ENCODE data around the gene KDM4B. TPM values are rescaled to one million over a fixed set of nuclear protein-coding genes. Genes with fewer than 3 reads are reported as not detected.

KDM4B gene
- total RNA-seq, 1 experiment from 2014 or later, result 12.0 TPM

GRCh38 chr19:5109560-5109959 lies 140.6 kb downstream of the KDM4B start:
- no peaks in the 10 kb centered on the region for H3K27me3 ChIP-seq (ENCODE audit: control insufficient read depth, insufficient read depth, low read length)
- no peak overlapping the region for H3K4me3 ChIP-seq (ENCODE audit: insufficient read depth, low read depth, low read length)
- H3K36me3 ChIP-seq (replicated peaks; ENCODE audit: control insufficient read depth, insufficient read depth, low read length), result no peaks in the 10 kb centered on the region
- DNase-seq, result peak; percentile 92

GRCh38 chr19:5110546-5110945 lies 141.6 kb downstream of the KDM4B start:
- DNase-seq, result no peak
- H3K27me3 ChIP-seq (ENCODE audit: control insufficient read depth, insufficient read depth, low read length), result no peaks in the 10 kb centered on the region
- H3K4me3 ChIP-seq (ENCODE audit: insufficient read depth, low read depth, low read length), result no peak overlapping the region
- no peaks in the 10 kb centered on the region for H3K36me3 ChIP-seq (replicated peaks; ENCODE audit: control insufficient read depth, insufficient read depth, low read length)

DNA sequence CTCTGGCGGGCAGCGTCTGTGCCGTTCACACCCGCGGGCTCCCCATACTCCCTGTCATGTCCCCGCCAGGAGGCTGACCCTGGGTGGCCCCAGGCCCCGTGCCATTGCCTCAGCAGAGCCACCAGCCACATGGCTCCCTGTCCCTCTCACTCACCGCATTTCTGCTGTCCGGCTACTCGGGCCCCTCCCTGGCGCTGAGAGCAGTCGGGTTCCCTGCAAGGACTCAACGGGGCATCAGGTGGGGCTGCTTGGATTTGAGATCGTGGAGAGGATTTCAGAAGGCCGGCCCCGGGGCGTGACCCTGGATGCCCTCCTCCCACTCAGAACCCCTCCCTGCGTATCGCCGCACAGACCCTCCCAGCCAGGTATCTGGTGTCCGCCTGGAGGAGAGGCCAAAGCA lies 142.1 kb downstream of the KDM4B start:
- Histone ChIP-seq H3K27me3 (ENCODE audit: control insufficient read depth, insufficient read depth, low read length) (no peaks in the 10 kb centered on the region), H3K4me3 (ENCODE audit: insufficient read depth, low read depth, low read length) (no peak overlapping the region), H3K36me3 (replicated peaks; ENCODE audit: control insufficient read depth, insufficient read depth, low read length) (no peaks in the 10 kb centered on the region)
- DNase-seq, result no peak

DNA sequence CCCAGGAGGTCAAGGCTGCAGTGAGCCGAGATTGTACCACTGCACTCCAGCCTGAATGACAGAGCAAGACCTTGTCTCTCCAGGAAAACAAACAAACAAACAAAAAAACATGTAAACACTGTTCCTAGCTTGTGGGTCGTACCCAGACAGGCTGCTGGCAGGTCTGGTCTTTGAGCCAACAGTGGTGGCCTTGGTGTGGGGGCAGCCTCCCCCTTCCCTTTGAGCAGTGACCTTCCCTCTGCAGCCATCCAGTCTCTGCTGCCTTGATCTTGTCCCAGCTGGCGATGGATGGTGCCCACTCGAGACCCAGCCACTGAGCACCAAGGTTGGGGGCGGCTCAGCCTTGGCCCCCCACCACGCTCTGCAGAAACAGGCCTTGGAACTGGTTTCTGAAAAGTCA lies 143.3 kb downstream of the KDM4B start:
- H3K36me3 ChIP-seq (replicated peaks; ENCODE audit: control insufficient read depth, insufficient read depth, low read length), result no peaks in the 10 kb centered on the region
- no peak overlapping the region for H3K4me3 ChIP-seq (ENCODE audit: insufficient read depth, low read depth, low read length)
- no peaks in the 10 kb centered on the region for H3K27me3 ChIP-seq (ENCODE audit: control insufficient read depth, insufficient read depth, low read length)
- DNase-seq, result no peak

- DNase-seq, result peak; percentile 84
- H3K36me3 ChIP-seq (replicated peaks; ENCODE audit: control insufficient read depth, insufficient read depth, low read length), result no peaks in the 10 kb centered on the region
Observed at GRCh38 chr19:5112681-5113575, 144.0 kb downstream of the KDM4B start.

GRCh38 chr19:5113633-5114586 lies 145.0 kb downstream of the KDM4B start:
- Histone ChIP-seq H3K27me3 (ENCODE audit: control insufficient read depth, insufficient read depth, low read length) (no peaks in the 10 kb centered on the region), H3K4me3 (ENCODE audit: insufficient read depth, low read depth, low read length) (no peak overlapping the region), H3K36me3 (replicated peaks; ENCODE audit: control insufficient read depth, insufficient read depth, low read length) (no peaks in the 10 kb centered on the region)
- DNase-seq, result no peak

More at GRCh38 chr19:5112681-5113575, 144.0 kb downstream of the KDM4B start:
- Histone ChIP-seq H3K4me3 (ENCODE audit: insufficient read depth, low read depth, low read length) (no peak overlapping the region), H3K27me3 (ENCODE audit: control insufficient read depth, insufficient read depth, low read length) (no peaks in the 10 kb centered on the region)

DNA sequence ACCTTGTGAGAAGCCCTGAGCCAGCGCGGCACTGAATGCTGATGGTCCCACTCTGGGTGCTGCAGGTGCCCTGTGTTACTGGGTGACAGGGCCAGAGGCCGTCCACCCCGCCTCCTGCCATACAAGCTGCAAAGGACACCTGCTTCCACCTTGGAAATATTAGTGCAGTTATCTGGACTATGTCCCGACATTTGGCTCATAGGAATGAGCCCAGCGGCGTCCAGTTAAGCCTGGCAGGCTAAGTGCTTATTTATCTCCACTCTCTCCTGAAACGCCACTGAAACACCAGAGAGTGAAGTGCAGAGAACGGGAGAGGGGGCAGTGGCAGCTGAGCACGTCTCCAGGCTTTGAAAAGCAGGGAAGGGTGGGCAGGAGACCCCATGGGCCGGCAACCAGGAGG lies 145.8 kb downstream of the KDM4B start:
- no peak for DNase-seq

DNA sequence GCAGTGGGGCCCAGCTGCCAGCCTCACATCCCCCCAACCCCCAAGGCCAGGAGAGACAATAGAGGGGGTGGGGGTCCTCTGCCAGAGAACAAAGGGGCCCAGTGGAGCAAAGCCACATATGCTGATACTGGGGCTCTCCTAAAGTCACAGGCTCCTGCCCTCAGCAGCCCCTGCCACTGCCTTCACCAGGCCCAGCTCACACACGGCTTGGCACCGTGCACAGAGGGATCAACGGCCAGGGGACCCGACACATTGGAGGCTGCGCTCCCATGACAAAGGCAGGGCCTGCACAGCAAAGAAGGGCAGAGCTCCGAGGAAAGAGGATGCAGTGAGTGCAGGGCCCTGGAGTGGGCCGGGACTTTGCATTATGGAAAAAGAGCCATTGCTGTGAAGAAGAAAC lies 146.4 kb downstream of the KDM4B start:
- no peaks in the 10 kb centered on the region for H3K27me3 ChIP-seq (ENCODE audit: control insufficient read depth, insufficient read depth, low read length)
- no peaks in the 10 kb centered on the region for H3K36me3 ChIP-seq (replicated peaks; ENCODE audit: control insufficient read depth, insufficient read depth, low read length)
- no peak overlapping the region for H3K4me3 ChIP-seq (ENCODE audit: insufficient read depth, low read depth, low read length)
- DNase-seq, result no peak

More for the DNA sequence above, 145.8 kb downstream of the KDM4B start:
- Histone ChIP-seq H3K4me3 (ENCODE audit: insufficient read depth, low read depth, low read length) (no peak overlapping the region), H3K27me3 (ENCODE audit: control insufficient read depth, insufficient read depth, low read length) (no peaks in the 10 kb centered on the region), H3K36me3 (replicated peaks; ENCODE audit: control insufficient read depth, insufficient read depth, low read length) (no peaks in the 10 kb centered on the region)

DNA sequence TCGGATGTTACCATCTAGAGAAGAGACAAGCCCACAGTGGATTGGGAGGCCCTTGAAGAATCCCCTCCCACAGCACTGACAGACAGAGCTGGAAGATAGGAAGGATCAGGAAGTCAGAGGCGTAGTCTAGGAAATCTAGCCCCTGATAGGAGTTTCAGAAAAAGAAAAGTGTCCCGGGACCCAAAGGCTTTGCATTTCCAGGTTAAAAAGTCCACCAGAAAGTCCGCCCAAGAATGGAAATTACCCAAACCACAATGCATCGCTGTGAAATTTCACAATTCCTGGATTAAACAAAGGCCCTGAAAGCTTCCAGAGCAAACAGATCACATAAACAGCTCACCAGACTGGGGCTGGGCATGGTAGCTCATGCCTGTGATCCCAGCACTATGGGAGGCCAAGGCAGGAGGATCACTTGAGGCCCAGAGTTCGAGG lies 146.9 kb downstream of the KDM4B start:
- no peak for DNase-seq
- H3K4me3 ChIP-seq (ENCODE audit: insufficient read depth, low read depth, low read length), result no peak overlapping the region
- H3K36me3 ChIP-seq (replicated peaks; ENCODE audit: control insufficient read depth, insufficient read depth, low read length), result no peaks in the 10 kb centered on the region

DNA sequence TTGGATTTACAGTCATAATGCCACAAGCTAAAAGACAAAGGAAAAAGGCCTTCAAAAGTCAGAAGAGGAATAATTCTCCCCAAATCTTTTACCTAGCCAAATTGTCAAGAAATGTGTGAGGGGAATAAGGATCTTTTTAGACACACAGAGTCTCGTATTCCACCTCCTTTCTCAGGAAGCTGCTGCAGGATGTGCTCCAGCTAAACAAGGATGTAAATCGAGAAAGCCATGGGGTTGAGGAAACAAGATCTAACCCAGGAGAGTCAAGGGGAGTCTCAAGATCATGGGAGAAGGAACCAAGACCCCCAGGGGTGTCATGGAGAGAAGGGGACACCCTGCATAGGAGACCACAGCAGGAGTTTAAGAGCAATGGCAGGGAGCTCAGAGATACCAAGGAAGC lies 147.4 kb downstream of the KDM4B start:
- Histone ChIP-seq H3K27me3 (ENCODE audit: control insufficient read depth, insufficient read depth, low read length) (no peaks in the 10 kb centered on the region), H3K36me3 (replicated peaks; ENCODE audit: control insufficient read depth, insufficient read depth, low read length) (no peaks in the 10 kb centered on the region), H3K4me3 (ENCODE audit: insufficient read depth, low read depth, low read length) (no peak overlapping the region)
- no peak for DNase-seq

More for the DNA sequence above, 146.9 kb downstream of the KDM4B start:
- H3K27me3 ChIP-seq (ENCODE audit: control insufficient read depth, insufficient read depth, low read length), result no peaks in the 10 kb centered on the region

DNA sequence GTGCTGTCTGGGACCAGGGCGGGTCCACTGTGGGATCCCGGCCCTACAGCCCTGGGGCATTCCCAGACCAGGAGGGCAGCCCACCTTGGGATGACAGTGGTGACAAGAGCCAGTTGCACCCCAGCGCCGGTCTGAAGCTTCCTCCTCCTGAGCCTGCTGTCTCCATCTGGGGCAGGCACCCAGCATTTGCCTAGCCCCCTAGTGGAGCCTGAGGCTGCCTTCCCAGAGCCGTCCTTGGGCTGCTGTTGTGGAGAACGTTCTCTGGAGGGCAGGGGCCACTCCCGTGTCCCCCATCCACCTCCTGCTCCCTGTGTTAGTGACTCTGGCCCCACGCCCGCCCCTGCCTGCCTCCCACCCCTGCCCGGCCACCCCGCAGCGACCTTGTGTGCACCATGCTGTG lies 148.5 kb downstream of the KDM4B start:
- no peaks in the 10 kb centered on the region; the same call in 1 of the 2 replicates for H3K36me3 ChIP-seq (replicated peaks; ENCODE audit: control insufficient read depth, insufficient read depth, low read length)
- DNase-seq, result no peak
- no peak overlapping the region for H3K4me3 ChIP-seq (ENCODE audit: insufficient read depth, low read depth, low read length)
- no peaks in the 10 kb centered on the region for H3K27me3 ChIP-seq (ENCODE audit: control insufficient read depth, insufficient read depth, low read length)

- DNase-seq, result no peak
- no peaks in the 10 kb centered on the region; the same call in 1 of the 2 replicates for H3K36me3 ChIP-seq (replicated peaks; ENCODE audit: control insufficient read depth, insufficient read depth, low read length)
- H3K4me3 ChIP-seq (ENCODE audit: insufficient read depth, low read depth, low read length), result no peak overlapping the region
- no peaks in the 10 kb centered on the region for H3K27me3 ChIP-seq (ENCODE audit: control insufficient read depth, insufficient read depth, low read length)
Observed at GRCh38 chr19:5118026-5118425, 149.1 kb downstream of the KDM4B start.

DNA sequence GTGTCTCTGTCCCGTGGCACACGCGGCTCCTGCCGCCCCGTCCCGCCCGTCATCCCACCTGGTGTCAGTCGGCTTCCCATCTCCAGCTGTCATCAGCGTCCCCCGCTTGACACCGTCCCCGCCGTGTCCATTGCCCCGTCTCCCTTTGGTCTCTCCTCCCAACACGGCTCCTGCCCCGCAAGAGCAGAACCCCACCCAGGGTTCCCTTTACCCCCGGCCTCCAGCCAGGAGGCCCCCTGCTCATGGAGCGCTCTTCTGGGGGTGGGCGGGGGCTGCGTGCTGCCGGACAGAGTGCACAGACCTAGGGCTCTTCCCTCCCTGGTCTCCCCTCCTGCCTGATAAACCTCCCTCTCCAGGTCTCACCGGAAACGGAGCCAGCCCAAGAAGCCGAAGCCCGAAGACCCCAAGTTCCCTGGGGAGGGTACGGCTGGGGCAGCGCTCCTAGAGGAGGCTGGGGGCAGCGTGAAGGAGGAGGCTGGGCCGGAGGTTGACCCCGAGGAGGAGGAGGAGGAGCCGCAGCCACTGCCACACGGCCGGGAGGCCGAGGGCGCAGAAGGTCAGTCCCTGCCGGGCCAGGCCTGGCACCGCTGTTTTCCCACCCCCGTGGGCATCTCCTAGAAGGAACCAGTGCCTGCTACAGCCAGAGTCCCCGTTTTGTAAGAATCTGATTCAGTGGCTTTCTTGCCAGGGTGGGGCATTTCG lies 150.5 kb downstream of the KDM4B start:
- H3K27me3 ChIP-seq (ENCODE audit: control insufficient read depth, insufficient read depth, low read length), result no peaks in the 10 kb centered on the region
- H3K36me3 ChIP-seq (replicated peaks; ENCODE audit: control insufficient read depth, insufficient read depth, low read length), result no peaks in the 10 kb centered on the region; the same call in 1 of the 2 replicates
- no peak for DNase-seq
- no peak overlapping the region for H3K4me3 ChIP-seq (ENCODE audit: insufficient read depth, low read depth, low read length)

GRCh38 chr19:5120321-5120720 lies 151.4 kb downstream of the KDM4B start:
- DNase-seq, result no peak
- Histone ChIP-seq H3K27me3 (ENCODE audit: control insufficient read depth, insufficient read depth, low read length) (no peaks in the 10 kb centered on the region), H3K36me3 (replicated peaks; ENCODE audit: control insufficient read depth, insufficient read depth, low read length) (no peaks in the 10 kb centered on the region; the same call in 1 of the 2 replicates), H3K4me3 (ENCODE audit: insufficient read depth, low read depth, low read length) (no peak overlapping the region)
